Hippocampal formation (tissue), 2 donors: ENCODE results near the gene PSMA7.

Experiments
- DNase-seq, 2 donors: peaks; one replicate each; lab custom pipeline; 2025; lab: John Stamatoyannopoulos, UW

Gene PSMA7

DNA sequence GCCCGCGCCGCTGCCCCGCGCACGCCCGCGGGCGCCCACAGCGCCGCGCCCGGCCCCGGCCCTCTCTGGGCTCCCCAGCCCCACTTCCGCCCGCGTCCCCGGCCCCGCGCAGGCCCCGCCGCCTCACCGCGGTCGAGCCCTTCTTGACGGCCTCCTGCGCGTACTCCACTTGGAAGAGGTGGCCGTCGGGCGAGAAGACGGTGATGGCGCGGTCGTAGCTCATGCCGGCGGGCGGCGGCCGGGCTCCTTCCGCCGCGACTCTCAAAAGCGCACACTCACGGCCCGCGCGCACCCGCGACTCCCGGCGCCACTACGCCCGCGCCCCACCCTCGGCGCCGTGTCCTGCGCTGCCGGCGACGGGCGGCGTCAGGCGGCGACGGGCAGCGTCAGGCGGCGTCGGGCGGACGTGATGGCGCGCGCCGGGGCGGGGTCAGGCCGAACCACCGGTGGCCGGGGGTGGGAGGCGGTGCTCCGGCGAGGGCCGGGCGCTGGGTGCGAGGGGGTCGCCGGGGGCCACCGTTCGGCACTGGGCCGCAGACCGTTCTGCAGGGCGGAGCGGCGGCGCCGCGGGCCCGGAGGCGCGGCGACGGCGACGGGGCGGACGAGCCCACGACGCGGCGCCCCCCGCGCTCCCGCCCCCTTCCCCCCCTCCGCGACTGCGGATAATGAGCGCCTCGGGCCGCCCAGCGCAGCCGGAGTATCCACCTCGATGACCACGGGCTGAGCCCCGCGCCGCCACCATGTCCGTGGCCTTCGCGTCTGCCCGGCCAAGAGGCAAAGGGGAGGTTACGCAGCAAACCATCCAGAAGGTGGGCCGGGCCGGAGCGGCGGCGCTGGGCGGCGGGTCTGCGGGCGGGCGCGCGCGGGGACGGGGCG lies at the start of gene PSMA7, which contains the start of gene SS18L1:
PSMA7 (minus strand) TSS at position 314 of the 876 bp plus-strand sequence; CDS start at position 223, 91 bp downstream.
SS18L1 (plus strand) TSS at position 689 of the 876 bp plus-strand sequence; CDS start at position 741, 52 bp downstream.
- peak; percentile 80 to 89 for DNase-seq

DNA sequence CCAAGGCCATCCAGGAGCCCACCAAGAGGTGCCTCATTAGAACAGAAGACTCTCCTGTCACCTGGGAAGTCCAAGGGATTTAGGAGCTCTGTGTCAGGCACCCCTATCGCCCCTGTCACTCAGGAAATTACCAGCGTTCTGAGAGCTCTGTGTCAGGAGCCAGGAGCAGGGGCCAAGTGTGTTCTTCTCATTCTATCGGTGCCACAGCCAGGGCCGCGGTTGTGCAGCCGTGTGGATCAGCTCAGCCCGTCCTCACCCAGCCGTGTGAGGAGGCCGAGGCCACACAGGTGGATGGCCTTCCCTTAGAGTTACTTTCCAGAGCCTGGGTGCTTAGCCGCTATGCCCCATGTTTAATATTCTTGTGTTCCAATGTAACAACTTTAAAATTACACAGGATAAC lies 49.4 kb upstream of the PSMA7 start:
- no peak for DNase-seq

DNA sequence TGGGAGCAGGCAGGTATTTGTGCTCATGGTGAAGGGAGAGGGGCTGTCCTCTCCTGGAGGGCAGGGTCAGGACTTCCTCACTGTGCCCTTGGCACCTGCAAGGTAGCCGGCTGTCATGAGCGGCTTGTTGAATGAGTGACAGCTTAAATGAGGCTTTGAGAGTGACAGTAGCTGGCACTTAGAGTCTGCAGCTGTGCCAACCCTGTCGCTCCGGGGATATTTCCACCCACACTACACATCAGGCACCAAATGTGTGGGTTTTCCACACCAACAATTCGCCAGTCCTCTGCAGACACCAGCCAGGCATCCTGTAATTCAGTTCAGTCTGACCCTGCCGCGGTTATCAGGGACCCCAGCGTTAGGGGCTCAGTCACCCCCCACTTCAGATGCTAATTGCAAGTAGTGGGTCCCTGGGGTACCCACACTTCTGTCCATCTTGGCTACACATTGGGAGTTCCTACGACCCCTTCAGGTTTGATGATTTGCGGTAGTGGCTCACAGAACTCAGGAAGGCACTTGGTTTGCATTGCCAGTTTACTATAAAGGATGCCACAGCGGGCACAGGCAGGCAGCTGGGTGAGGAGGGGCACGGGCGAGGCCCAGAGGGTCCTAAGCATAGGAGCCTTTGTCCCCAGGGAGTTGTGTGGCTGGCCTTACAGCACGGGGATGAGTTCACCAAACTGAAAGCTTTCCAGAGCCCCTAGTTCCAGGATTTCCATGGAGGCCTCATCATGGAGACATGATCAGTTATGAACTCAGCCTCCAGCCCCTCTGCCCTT lies 48.8 kb upstream of the PSMA7 start:
- DNase-seq = no peak

GRCh38 chr20:62190639-62191411 lies 47.6 kb upstream of the PSMA7 start:
- DNase-seq = no peak

DNA sequence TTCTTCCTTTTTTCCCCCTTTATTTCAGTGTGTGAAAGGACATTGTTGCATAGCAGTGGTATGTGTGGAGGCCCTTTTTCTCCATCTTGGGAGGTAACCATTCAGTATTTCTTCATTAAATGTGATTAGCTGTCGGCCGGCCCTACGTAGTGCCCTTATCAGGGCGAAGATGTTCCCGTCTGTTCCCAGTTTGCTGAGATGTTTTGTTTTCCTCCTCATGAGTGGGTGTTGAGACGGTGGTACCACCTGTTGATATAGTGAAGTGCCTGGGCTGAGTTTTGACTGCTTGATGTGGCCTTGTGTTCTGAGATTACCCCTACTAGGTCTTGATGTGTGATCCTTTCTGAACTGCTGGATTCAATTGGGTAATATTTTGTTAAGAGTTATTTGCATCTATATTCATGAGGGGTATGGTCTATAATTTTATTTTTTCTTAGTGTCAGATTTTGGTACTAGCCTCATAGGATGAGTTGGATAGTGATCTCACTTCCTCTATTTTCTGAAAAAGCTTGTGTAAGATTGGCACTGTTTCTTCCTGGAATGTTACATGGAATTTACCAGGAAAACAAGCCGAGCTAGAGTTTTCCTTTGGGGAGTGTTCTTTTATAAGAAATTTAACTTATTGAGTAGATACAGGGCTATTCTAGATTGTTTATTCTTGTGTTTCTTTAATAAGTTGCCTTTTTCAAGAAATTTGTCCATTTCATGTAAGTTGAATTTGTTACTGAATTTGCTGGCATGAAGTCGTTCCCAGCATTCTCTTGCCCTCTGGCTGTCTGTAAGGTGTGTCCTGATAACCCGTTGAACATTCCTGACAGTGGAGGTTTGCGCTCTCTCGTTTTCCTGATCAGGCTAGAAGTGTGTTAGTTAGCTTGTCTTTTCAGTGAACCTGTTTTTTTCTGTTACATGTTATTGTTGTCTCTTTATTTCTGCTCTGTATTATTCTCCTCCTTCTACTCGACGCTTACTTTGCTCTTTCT lies 44.0 kb upstream of the PSMA7 start:
- DNase-seq = no peak

- no peak for DNase-seq
These were observed 42.9 kb upstream of the PSMA7 start for GRCh38 chr20:62186096-62186426.

GRCh38 chr20:62183426-62184142 lies 40.4 kb upstream of the PSMA7 start:
- DNase-seq = no peak

- peak; percentile 91 to 94 for DNase-seq
These were observed 39.6 kb upstream of the PSMA7 start, which contains the start of gene MTG2 for GRCh38 chr20:62182469-62183425. MTG2 (plus strand) TSS chr20:62183028; CDS start chr20:62193421, 10,393 bp downstream.

DNA sequence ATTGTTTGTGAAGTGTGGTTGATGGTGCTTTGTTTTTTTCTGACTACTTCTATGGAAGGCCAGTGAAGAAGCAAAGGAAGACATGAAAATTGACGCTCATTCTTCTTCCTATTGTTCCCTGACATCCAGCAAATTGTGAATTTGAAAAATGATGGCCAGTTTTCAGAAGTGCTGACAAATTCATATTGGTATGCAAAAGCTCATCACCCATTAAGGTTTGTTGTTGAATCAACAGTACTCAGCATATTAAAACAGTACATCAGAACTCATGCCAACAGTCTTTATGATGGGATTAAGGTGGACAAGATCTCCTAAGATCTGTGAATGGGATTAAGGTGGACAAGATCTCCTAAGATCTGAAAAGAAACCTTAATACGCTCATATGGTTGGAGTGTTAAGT lies 38.6 kb upstream of the PSMA7 start:
- no peak for DNase-seq

DNA sequence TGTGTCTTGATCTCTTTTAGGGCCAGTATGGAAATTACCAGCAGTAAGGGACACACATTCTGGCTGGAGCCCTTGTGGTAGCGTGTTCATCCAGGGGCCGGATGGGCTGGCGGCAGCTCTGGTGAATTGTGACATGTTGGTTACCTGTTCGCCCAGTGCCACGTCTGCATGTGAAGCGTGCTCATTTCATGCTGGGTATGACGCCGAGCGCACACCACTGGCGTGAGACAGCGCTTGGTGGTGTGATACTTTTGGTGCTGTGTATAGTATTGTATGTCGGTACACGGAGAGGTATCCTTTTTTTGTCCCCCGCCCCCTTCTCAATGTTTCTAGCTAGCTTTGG lies 35.9 kb upstream of the PSMA7 start:
- no peak for DNase-seq

GRCh38 chr20:62178316-62179161 lies 35.3 kb upstream of the PSMA7 start:
- no peak for DNase-seq

DNA sequence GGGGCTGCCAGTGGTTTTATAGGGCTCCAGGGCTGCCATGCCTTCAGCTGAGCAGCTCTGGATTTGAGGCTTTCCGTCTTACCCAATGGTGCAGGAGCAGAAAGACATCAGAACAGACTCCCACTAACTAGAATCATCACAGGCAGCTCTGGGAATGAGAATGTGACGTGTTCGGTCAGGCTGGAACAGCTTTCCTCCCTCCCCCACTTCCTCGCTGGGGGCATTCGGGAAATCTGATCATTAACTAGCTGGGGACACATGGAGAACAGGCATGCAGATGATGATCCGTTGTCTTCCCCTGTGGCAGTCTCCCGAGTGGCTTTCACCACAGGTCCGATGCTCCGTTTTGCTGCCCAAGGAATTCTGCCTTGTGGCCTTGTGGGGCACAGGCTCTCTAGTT lies 34.1 kb upstream of the PSMA7 start:
- DNase-seq = no peak

GRCh38 chr20:62176866-62177265 lies 33.7 kb upstream of the PSMA7 start:
- no peak for DNase-seq

- no peak for DNase-seq
These were observed 32.5 kb upstream of the PSMA7 start for GRCh38 chr20:62175711-62176110.

- no peak for DNase-seq
These were observed 31.9 kb upstream of the PSMA7 start for GRCh38 chr20:62174870-62175624.

GRCh38 chr20:62174021-62174804 lies 31.0 kb upstream of the PSMA7 start:
- DNase-seq = no peak

DNA sequence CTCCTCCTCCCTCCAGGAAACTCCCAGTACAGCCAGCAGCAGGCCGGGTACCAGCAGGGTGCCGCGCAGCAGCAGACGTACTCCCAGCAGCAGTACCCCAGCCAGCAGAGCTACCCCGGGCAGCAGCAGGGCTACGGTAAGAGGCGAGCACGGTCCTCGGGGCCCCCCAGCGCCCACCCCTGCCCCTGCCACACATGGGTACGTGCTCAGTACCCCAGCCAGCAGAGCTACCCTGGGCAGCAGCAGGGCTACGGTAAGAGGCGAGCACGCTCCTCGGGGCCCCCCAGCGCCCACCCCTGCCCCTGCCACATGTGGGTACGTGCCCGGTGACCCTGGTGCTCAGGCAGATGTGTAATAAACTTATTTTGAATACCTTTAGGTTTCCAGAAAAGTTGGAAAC lies 29.5 kb upstream of the PSMA7 start:
- no peak for DNase-seq
